GM21360 (cell line): ENCODE measurements around the gene SCTR.

ENCODE experiments used
- ATAC-seq: cut with Tn5 transposase; IDR thresholded peaks from one replicate; pipeline ENCODE4 v1.9.1; 2021; ENCODE audit warnings: mild to moderate bottlenecking, moderate library complexity; ENCODE audit not compliant: unreplicated experiment

The SCTR gene

DNA sequence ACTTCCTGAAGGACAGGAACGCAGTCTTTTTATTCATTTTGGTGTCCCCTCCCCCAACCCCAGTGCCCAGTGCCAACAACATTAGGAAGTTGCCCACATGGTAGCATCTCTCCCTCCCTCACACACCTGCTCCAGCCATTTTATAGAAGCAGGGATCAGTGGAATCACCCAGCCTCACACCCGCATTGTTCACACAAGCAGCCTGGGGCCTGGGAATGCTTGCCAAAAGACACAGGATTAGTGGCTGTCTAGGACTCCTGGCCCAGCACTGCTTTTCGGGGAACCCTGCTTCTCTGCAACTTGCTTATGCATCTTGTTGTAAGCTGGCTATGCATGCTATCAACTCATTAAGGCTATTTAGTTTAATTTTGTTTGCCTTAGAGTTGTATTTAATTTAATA, 74.8 kb downstream of the SCTR start:
- ATAC-seq: no peak

DNA sequence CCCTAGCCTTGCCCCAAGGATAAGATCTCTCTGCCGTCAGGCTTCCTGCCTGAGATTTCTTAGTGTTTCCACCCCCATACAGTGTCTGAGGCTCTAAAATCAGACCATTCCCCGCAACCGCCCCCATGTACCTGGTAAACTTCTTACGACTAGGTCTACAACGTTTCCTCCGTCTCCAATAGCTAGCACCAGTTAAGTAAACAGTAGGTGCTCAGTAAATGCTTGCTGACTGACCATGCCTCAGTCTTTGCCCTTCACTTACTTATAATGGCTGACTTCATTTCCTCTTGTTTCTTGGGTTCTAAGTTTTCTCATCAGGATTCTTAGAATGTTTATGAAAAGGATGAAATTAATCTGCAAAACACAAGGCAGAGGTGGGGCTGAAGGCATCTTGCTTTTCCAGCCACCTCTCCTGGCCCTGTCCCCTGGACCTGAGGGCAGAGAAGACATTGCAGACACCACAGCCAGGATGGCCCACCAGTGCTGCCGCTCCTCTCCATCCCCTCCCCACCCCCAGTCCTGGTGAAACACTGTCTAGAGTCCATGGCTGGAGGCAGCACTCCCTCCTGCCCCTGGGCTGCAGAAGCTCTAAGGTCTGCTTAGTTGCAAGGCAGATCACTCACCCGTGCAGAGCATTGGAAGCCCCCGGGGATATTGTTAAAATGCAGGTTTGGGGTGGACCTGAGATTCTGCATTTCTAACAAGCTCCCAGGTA, 75.7 kb downstream of the SCTR start:
- ATAC-seq: no peak

DNA sequence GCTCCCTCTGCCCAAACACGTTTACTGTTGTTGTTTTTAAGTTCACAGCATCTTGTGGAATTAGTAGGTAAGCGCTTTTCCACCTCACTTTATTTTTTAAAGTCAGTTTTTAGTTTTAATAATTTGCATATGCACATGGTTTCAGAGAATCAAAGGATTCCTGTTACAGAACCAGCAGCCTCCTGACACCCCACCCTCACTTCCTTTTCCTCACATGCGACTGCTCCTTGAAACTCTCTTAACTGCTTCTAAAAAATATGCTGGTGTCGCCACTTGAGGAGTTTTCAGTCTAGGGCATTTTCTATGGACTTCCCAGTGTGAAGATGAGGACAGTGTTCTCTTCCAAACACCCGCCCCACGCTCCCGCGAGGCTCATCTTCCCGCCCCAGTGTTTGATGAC, 78.2 kb downstream of the SCTR start:
- no peak for ATAC-seq

DNA sequence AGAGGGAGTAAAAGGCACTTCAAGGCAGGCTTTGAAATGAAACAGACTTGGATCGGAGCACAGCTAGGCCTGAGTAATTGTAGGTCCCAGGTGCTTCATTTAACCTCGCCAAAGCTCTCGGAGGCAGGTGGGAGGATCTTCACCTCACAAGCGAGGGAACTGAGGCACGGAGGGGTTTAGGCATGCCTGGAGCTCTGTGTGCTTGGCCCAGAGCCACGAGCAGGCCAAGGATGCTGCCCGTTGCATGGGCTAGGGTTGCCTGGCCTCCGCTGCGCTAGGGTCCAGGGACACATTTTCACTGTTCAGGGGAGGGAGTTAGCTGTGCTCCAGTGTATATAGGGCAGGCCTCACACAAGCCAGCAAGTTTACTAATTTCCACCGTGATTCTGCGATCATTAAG, 81.4 kb downstream of the SCTR start:
- no peak for ATAC-seq

DNA sequence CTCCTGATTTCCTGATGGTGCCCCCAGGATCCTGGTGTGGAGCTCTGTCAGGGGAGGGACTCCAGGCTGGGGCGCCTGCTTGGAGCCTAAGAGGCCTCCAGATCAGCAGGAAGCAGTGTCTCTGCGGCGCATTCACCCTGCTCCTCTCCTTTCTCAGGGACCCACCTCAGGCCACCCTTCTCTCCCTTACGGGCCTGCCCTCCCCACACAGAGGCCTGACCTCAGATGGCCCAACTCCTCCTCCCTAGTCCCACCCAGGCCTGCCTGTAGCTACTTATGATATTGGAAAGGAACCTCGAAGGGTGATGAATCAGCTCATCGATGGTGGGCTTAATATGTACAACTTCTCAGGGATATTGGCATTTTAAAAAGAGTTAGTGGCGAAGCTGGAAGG, 82.1 kb downstream of the SCTR start:
- no peak for ATAC-seq

DNA sequence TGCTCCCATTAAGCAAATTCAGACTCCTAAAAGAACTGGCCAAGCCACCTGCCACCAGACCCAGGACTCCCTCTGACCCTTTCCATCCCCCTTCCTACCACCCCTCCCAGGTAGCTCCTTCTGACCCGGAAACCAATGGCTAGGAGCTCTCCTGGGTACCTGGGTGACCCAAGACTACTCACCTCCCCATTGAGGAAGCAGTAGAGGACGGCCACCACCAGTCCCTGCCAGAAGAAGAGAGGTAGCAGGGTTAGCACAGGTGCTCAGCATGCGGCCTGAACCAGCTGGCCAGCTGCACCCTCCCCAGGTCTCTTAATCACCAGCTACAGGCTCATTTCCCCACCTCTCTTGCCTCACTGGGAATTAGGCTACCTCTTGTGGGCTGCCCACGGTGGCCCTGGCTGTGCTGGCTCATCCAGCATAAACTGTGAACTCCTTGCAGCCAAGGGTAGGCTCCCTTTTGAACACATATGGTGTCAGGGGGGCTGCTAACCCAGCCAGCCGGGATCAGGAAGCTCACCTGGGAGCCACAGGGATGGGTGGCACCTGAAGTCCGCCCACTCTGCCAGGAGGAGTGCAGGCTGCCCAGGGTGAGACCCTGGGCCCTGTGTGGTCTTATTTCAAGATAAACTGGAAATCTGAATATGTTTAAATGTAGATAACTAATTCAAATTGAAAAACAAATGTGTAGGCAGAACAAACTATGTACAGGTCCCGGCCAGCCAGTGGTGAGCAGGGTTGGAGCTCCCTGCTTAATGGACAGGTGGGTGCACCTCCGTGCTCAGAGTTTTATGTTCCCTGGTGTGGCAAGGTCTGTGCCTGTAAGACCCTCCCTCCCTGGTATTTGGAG, 82.7 kb downstream of the SCTR start:
- no peak for ATAC-seq

DNA sequence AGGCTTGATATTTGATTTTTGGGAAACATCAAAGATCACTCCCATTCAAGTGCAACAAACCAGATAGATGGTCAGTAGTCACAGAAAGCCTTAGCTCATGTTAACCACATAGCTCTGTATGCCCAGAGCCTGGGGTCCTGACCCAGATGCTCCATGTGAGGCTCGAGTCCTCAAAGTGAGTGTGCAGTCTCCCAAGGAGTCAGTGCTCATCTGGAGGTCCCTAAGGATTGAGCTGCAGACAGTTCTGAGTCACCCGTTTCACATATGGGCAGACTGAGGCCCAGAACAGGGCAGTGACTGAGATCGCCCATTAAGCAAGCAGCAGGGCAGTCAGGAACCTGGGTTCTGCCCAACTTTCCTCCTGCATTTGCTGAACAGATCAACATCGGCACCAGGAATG, 83.4 kb downstream of the SCTR start:
- ATAC-seq: no peak

DNA sequence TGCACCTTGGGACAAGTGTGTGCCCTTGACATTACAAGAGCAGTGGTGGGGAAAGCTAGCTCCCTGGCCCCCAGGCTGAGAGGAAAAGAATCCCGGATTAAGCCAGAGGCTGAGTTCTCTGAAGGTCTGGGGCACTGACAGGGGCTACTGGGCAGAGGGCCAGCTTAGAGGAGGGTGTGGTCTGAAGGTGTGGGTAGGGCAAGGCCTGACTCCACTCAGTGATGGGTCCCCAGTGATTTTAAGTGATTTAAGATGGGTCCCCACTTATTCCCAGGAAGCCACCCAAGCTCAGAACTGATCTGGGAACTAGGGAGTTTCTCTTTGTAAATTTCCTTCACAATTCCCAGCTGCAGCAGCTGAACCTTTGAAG, 83.8 kb downstream of the SCTR start:
- no peak for ATAC-seq

DNA sequence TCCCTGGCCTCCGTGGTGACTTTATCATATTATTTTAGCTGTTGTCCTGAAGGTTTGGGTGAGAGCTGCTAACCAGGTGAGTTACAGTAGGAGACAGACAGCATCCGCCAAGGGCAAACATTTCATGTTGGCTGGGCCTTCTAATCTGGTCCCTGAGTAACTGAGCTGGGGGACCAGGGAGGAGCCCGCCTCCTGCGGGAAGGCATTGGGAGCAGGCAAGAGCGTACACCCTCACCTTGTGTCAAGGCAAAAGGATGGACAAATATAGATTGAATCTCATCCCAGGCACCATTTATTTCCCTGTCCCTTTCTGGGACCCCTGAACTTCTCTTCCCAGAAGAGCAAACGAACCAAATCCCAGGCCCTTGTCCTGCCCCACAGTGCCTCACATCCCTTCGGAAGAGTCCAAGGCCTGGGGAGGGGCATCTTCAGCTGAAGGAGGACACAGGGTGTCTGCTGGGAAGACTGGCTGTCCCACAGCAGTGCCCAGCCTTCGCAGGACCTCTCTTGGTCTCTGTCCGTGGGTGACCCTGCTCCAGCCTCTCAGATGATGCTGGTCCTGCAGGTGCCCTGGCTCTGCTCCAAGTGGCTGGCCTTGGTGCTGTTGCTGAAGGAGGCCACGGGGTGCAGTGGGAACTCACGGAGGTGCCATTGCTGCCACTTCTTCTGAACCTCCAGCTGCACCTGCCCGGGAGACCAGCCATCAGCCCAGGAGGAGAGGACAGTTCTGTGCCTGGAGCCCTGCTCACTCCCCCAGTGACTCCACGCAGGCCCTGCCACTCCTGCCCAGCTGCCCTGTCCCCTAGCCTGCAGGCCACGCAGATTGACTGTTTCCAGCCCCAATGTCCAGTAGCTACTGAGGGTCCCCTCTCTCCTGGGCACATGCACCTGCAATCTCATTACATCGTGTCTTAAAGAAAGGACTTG, 84.4 kb downstream of the SCTR start:
- ATAC-seq: no peak

DNA sequence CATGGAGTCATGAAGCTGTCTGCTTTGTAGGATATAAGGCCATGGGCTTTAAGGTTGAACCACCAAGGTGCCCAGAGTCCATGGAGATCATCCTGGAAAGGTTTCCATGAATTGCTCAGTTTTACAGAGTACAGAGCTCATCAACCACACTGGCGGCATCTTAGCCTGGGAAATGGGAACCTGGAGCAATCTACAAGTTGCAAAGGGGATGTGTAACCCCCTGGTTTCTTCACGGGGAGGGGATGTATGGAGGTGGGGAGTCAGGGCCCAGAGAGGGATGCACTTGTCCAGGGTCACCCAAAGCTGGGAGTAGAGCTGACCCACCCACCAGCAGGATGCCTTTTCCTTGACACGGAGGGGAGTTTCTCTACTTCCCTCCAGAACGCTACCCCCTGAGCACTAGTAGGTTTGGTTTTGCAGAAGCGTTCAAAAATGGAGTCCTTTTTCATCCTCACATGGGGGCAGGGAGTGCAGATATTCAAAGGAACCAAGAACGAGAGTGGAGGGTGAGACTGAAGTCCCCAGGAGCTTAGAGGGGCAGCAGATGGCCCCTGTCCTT, 85.5 kb downstream of the SCTR start:
- no peak for ATAC-seq

DNA sequence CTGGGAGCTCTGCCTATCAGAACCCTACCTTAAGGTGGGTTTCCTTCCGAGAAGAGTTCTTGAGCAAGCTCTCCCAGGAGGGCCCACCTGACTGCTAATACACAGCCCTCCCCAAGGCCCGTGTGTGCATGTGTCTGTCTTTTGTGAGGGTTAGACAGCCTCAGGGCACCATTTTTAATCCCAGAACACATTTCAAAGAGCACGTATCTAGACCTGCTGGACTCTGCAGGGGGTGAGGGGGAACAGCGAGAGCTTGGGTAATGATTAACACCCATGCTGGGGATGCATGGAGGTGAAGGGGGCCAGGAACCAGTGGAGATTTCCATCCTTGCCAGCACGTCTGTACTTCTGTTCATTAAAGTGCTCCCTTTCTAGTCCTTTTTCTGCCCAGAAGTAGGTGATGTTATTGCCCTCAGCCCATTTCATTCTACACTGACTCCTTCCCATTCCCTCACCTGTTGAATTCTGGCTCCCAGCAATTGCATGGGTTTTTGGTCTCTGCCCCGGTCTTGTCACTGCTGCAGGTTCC, 86.1 kb downstream of the SCTR start:
- no peak for ATAC-seq

DNA sequence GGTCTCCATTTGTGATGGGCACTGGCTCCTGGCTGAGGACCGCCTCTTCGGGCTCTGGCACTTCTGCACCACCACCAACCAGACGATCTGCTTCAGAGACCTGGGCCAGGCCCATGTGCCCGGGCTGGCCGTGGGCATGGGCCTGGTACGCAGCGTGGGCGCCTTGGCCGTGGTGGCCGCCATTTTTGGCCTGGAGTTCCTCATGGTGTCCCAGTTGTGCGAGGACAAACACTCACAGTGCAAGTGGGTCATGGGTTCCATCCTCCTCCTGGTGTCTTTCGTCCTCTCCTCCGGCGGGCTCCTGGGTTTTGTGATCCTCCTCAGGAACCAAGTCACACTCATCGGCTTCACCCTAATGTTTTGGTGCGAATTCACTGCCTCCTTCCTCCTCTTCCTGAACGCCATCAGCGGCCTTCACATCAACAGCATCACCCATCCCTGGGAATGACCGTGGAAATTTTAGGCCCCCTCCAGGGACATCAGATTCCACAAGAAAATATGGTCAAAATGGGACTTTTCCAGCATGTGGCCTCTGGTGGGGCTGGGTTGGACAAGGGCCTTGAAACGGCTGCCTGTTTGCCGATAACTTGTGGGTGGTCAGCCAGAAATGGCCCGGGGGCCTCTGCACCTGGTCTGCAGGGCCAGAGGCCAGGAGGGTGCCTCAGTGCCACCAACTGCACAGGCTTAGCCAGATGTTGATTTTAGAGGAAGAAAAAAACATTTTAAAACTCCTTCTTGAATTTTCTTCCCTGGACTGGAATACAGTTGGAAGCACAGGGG, 87.1 kb downstream of the SCTR start:
- no peak for ATAC-seq

DNA sequence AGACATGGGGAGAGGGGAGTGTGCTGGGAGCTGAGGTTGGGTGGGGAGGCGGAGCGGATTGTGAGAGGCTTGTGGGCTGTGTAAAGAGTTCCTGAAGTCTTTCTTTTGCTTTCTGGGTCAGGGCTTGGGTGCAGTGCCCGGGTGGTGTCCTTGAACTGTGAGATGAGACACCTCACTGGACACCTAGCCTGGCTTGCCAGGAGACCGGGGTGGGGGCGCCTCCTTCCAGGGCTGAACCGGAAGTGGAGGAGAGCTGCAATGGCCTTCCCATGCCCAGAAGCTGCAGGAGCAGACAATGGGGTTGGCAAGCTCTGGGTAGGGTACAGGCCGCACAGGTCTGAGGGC, 88.4 kb downstream of the SCTR start:
- ATAC-seq: no peak

DNA sequence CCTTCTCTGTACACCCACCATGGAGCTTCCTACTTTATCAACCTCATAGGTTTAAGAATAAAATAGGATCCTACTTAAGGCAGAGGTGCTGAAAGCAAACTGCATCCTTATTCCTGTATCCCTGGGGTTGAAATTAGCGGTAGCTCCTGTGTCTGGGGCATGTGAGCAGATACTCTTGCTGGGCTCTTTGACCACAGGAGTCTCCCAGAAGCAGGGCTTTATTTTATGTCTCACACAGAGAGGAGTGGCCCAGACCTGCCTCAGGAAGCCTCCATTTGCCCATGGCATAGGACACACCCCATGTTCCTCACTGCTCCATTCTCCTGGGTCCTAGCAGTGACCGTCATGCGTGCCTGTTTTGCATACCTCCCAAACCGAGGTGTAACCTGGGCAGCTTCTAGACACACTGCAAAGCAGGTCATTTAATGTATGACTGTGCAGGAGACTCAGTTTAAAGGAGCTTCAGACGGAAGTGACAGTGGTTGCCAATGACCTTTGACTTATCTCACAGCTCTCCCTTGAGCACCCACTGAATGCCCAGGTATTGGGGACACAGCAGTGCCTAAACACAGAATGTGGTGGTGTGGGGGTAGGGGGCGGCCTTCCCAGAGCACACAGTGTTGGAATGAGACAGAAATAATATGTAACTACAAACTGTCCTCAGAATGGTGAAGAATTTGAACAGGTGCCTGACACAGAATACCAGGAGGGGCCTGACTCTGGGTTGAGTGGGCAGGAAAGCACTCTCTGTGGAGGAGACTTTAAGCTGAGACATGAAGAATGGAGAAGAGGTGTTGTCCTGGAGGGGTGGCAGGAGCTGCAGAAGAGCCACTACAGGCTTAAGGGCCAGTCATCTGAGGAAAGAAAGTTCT, 89.0 kb downstream of the SCTR start:
- ATAC-seq: no peak

DNA sequence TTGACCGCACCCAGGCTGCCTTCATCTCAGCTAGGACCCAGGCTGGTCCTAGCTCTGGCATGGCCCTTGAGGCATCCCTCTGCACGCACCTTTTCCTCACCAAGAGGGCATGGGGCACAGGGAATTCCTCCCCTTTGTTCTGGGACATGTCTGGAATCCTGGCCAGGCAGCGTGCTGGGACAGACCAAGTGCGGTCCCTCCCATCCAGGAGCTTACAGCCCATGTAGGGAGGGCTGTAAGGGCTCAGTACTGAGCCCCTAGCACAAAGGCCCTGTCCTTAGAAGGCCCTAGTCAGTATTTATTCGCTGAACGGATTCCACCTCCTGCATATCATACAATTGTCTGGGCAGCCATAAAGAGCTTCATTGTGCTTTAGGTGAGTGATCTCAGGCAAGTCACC, 89.6 kb downstream of the SCTR start:
- ATAC-seq: no peak

DNA sequence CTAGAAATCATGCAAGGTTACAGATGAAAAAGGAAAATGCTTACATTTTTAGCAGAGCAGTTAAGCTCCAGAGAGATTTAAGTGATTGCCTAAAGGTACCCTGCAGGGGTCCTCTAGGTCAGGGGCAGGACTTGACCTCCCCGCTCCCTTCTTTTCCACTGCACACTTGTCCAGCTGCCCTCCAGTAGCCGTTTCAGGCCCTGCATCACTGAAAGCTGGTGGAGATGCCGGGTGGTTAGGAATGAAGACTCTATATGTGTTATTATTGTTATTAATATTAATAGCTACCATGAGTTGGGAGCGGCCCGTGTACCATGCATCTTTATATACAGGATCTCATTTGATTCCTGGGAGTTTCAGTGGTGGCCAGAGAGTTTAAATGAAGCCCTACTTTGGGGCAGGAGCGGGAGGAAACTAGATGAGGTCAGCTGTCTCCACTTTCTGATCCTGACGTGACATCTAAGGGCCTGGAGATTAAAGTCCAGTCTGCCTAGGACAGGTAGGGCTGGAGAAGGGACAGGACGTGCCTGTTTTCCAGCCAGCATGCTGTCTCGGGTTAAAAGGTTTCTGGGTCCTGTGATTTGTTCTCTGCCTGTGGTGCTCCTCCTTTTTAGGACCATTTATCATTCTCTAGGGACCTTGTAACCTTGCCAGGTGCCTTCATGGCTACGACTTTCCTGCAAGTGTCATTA, 90.5 kb downstream of the SCTR start:
- ATAC-seq: no peak

DNA sequence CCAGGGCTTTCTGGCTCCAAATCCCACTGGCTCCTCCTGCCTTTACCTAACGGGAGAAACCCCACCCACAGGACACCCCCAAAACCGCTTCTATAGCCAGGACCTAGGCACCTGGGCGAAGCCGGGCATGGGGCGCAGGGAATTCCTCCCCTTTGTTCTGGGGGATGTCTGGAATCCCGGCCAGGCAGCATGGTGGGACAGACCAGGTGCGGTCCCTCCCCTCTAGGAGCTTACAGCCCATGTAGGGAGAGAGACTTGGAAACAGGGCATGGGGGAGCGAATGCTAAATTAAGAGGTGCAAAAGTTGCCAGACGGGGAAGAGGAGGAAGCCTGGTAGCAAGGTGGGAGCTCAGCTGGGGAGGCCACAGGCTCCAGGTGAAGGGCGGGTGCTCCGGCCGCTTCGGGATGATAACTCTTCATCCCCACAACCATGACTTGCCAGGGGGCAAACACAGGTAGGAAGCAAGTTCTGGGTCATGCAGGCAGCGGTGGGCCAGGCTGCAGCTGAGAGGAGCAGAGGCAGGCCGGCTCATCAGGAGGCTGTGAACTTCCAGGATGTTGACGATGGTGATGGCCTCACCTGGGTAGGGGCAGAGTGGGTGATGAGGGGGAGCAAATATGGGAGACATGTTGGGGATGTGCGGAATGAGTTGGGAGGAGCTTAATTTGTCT, 91.3 kb downstream of the SCTR start:
- no peak for ATAC-seq
